Stimulated activated CD4-positive, alpha-beta T cell treated with anti-CD3 and anti-CD28 coated beads, Interleukin-2, amount 100 ng/mL, for 48 hours (primary cell): Measurements from ENCODE around the gene ZDBF2.
"Not testable (repeated sequence)": the region's sequence is repeated elsewhere in the genome, so short reads cannot be mapped to it uniquely, and the experiment has no call there.

ENCODE experiments used
- DNase-seq, 2 donors: peaks; one replicate each; pipeline ENCODE4 v3.0.0-alpha.2; 2020

The ZDBF2 gene

GRCh38 chr2:206274434-206275311, at the start of gene ZDBF2:
ZDBF2 (plus strand) TSS chr2:206274663; CDS start chr2:206281850, 7,187 bp downstream.
- peak; percentile 26 to 36 for DNase-seq

GRCh38 chr2:206225435-206226232, 48.8 kb upstream of the ZDBF2 start:
- no peak for DNase-seq

GRCh38 chr2:206228636-206229035, 45.8 kb upstream of the ZDBF2 start:
- DNase-seq, result not testable (repeated sequence)

GRCh38 chr2:206229642-206230041, 44.8 kb upstream of the ZDBF2 start:
- no peak for DNase-seq

- no peak for DNase-seq
These were observed 44.3 kb upstream of the ZDBF2 start for GRCh38 chr2:206230060-206230762.

- DNase-seq, result no peak
These were observed 42.7 kb upstream of the ZDBF2 start for GRCh38 chr2:206231669-206232286.

GRCh38 chr2:206232287-206233035, 42.0 kb upstream of the ZDBF2 start:
- no peak for DNase-seq

GRCh38 chr2:206239157-206239556, 35.3 kb upstream of the ZDBF2 start:
- no peak for DNase-seq

- DNase-seq, result no peak
These were observed 34.1 kb upstream of the ZDBF2 start for GRCh38 chr2:206240327-206240726.

- no peak for DNase-seq
These were observed 32.7 kb upstream of the ZDBF2 start for GRCh38 chr2:206241736-206242135.

GRCh38 chr2:206245265-206245672, 29.2 kb upstream of the ZDBF2 start:
- no peak for DNase-seq

GRCh38 chr2:206250041-206250897, 24.2 kb upstream of the ZDBF2 start:
- DNase-seq, result no peak

GRCh38 chr2:206253125-206253776, 21.2 kb upstream of the ZDBF2 start:
- no peak for DNase-seq

GRCh38 chr2:206253777-206254166, 20.7 kb upstream of the ZDBF2 start:
- no peak for DNase-seq

GRCh38 chr2:206255003-206255402, 19.5 kb upstream of the ZDBF2 start:
- no peak for DNase-seq

- DNase-seq, result no peak
These were observed 17.7 kb upstream of the ZDBF2 start for GRCh38 chr2:206256706-206257205.

- DNase-seq, result no peak
These were observed 17.1 kb upstream of the ZDBF2 start for GRCh38 chr2:206257350-206257749.

- no peak for DNase-seq
These were observed 16.6 kb upstream of the ZDBF2 start for GRCh38 chr2:206257861-206258260.

GRCh38 chr2:206258615-206259014, 15.8 kb upstream of the ZDBF2 start:
- not testable (repeated sequence) for DNase-seq
